GM12878 (cell line): ENCODE measurements around the gene KDM6A. TPM values are rescaled to one million over a fixed set of nuclear protein-coding genes. Genes with fewer than 3 reads are reported as not detected.

Experiments
- ASH2L ChIP-seq: fragments of 300-600, 200-600 bp; sonication (generic); IDR thresholded peaks from 2 replicates; pipeline ENCODE4 v1.6.1; 2017; ENCODE audit warnings: low read depth, mild to moderate bottlenecking, borderline replicate concordance
- CBFB ChIP-seq: IDR thresholded peaks from 2 replicates; pipeline ENCODE4 v1.6.1; 2016; ENCODE audit warnings: antibody characterized with exemption, low read depth
- CREM ChIP-seq: IDR thresholded peaks from 2 replicates; pipeline ENCODE4 v1.6.1; 2014; ENCODE audit warnings: antibody characterized with exemption, low read depth
- GABPA ChIP-seq: IDR thresholded peaks from 2 replicates; pipeline ENCODE4 v1.6.1; 2014; ENCODE audit warnings: antibody characterized with exemption, low read depth, mild to moderate bottlenecking, inconsistent platforms
- IKZF1 ChIP-seq: fragments of 450-650 bp; conservative IDR thresholded peaks from 2 replicates; pipeline ENCODE4 v1.6.1; 2017; ENCODE audit warnings: antibody characterized with exemption, mild to moderate bottlenecking
- NBN ChIP-seq: fragments of 450-650 bp; IDR thresholded peaks from 2 replicates; pipeline ENCODE4 v1.6.1; 2016
- NFXL1 ChIP-seq: fragments of 450-650 bp; IDR thresholded peaks from 2 replicates; pipeline ENCODE4 v1.6.1; 2017; ENCODE audit warnings: antibody characterized with exemption, mild to moderate bottlenecking, borderline replicate concordance
- POLR2AphosphoS2 ChIP-seq: IDR thresholded peaks from 2 replicates; pipeline ENCODE4 v1.6.1; 2011; ENCODE audit warnings: low read depth, mild to moderate bottlenecking, low read length, improper control_type of control experiment, moderate library complexity
- RBBP5 ChIP-seq: fragments of 200-600 bp; sonication (generic); conservative IDR thresholded peaks from 2 replicates; pipeline ENCODE4 v1.6.1; 2016
- RUNX3 ChIP-seq: IDR thresholded peaks from 2 replicates; pipeline ENCODE4 v1.6.1; 2012; ENCODE audit warnings: low read length, inconsistent platforms
- SMC3 ChIP-seq: IDR thresholded peaks from 2 replicates; pipeline ENCODE4 v1.6.1; 2011; ENCODE audit warnings: low read length, improper control_type of control experiment, borderline replicate concordance
- SP1 ChIP-seq: IDR thresholded peaks from one replicate; pipeline ENCODE4 v1.6.1; 2011; ENCODE audit warnings: low read depth, low read length
- TBL1XR1 ChIP-seq: IDR thresholded peaks from 2 replicates; pipeline ENCODE4 v1.6.1; 2012; ENCODE audit warnings: low read depth, low read length, improper control_type of control experiment
- USF2 ChIP-seq: IDR thresholded peaks from 2 replicates; pipeline ENCODE4 v1.6.1; 2011; ENCODE audit warnings: low read depth, low read length, improper control_type of control experiment, borderline replicate concordance
- YBX1 ChIP-seq: fragments of 450-650 bp; IDR thresholded peaks from 2 replicates; pipeline ENCODE4 v1.6.1; 2016; ENCODE audit warnings: antibody characterized with exemption
- ZNF622 ChIP-seq: fragments of 450-650 bp; IDR thresholded peaks from 2 replicates; pipeline ENCODE4 v1.6.1; 2017; ENCODE audit warnings: mild to moderate bottlenecking, inconsistent platforms
- polyA plus RNA-seq, 11 experiments: library from polyadenylated mRNA; depleted of rRNA in 4 of 11; unstranded in 6 of 11; stranded (reverse) in 5 of 11; fragments of >200 nt; fragmentation: Nextera tagmentation in 4 of 11; fragmentation: Illumina TruSeq in 1 of 11; extraction: Ambion mirVana in 4 of 11; extraction: Trizol in 1 of 11; gene quantifications; 1 replicate in 1 of 11; 2 replicates in 10 of 11; pipeline versions ENCODE4 v1.2.1 to v1.2.3, GENCODE V29; 2011 to 2016; ENCODE audit warnings: inconsistent platforms in 2 of 11, missing spikeins in 2 of 11, low read depth in 1 of 11
- total RNA-seq, 4 experiments: library from RNA; depleted of rRNA in 3 of 4; stranded (reverse); fragments of >200 nt in 3 of 4; fragmentation: Illumina TruSeq in 1 of 4; extraction: Trizol in 1 of 4; gene quantifications; 2 replicates each; pipeline versions ENCODE4 v1.2.1 to v1.2.3, GENCODE V29; 2013 to 2021
- TF ChIP-seq, protein P1 (sequence below), 3 experiments: IDR thresholded peaks in 2 of 3; conservative IDR thresholded peaks in 1 of 3; 2 replicates each; pipeline ENCODE4 v1.5.1; 2011; ENCODE audit warnings: low read depth in 3 of 3, low read length in 3 of 3, mild to moderate bottlenecking in 3 of 3, control low read depth in 2 of 3, moderate library complexity in 2 of 3, inconsistent platforms in 1 of 3, mixed read lengths in 1 of 3; ENCODE audit not compliant: control insufficient read depth in 2 of 3, insufficient read depth in 1 of 3; ENCODE audit errors: extremely low read depth in 1 of 3
- TF ChIP-seq, protein P2 (sequence below): fragments of 450-650 bp; IDR thresholded peaks from 2 replicates; pipeline ENCODE4 v1.6.1; 2017; ENCODE audit warnings: mild to moderate bottlenecking, moderate library complexity
- TF ChIP-seq, protein P3 (sequence below): fragments of 450-650 bp; formaldehyde crosslinking; IDR thresholded peaks from 2 replicates; pipeline ENCODE4 v1.4.0; 2020; ENCODE audit warnings: mild to moderate bottlenecking, moderate library complexity

KDM6A gene
- total and polyA plus RNA-seq, 10 of the 15 experiments (the other 5 are each of a cell fraction or from before 2014, with no cell fraction given), result 7.9 to 29.0 (median 20.4) TPM

- TF ChIP-seq, protein P1, sequence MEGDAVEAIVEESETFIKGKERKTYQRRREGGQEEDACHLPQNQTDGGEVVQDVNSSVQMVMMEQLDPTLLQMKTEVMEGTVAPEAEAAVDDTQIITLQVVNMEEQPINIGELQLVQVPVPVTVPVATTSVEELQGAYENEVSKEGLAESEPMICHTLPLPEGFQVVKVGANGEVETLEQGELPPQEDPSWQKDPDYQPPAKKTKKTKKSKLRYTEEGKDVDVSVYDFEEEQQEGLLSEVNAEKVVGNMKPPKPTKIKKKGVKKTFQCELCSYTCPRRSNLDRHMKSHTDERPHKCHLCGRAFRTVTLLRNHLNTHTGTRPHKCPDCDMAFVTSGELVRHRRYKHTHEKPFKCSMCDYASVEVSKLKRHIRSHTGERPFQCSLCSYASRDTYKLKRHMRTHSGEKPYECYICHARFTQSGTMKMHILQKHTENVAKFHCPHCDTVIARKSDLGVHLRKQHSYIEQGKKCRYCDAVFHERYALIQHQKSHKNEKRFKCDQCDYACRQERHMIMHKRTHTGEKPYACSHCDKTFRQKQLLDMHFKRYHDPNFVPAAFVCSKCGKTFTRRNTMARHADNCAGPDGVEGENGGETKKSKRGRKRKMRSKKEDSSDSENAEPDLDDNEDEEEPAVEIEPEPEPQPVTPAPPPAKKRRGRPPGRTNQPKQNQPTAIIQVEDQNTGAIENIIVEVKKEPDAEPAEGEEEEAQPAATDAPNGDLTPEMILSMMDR (IDR thresholded peaks at IDR 0.05 in 2 of 3, conservative IDR thresholded peaks at IDR 0.05 in 1 of 3; ENCODE audit: control insufficient read depth in 2 of 3, extremely low read depth in 1 of 3, insufficient read depth in 1 of 3, low read depth in 3 of 3, low read length in 3 of 3), result no peak
- TF ChIP-seq TBL1XR1, result no peak
- TF ChIP-seq YBX1, result no peak
- TF ChIP-seq SP1, result no peak
- TF ChIP-seq NBN, result no peak
- no peak for TF ChIP-seq ZNF622
- no peak for TF ChIP-seq IKZF1
- 0 out of 2 replicates have a peak, but pooled peaks have one; percentile 23 for TF ChIP-seq RBBP5
- TF ChIP-seq POLR2AphosphoS2, result no peak
- no peak for TF ChIP-seq SMC3
- TF ChIP-seq, protein P2, sequence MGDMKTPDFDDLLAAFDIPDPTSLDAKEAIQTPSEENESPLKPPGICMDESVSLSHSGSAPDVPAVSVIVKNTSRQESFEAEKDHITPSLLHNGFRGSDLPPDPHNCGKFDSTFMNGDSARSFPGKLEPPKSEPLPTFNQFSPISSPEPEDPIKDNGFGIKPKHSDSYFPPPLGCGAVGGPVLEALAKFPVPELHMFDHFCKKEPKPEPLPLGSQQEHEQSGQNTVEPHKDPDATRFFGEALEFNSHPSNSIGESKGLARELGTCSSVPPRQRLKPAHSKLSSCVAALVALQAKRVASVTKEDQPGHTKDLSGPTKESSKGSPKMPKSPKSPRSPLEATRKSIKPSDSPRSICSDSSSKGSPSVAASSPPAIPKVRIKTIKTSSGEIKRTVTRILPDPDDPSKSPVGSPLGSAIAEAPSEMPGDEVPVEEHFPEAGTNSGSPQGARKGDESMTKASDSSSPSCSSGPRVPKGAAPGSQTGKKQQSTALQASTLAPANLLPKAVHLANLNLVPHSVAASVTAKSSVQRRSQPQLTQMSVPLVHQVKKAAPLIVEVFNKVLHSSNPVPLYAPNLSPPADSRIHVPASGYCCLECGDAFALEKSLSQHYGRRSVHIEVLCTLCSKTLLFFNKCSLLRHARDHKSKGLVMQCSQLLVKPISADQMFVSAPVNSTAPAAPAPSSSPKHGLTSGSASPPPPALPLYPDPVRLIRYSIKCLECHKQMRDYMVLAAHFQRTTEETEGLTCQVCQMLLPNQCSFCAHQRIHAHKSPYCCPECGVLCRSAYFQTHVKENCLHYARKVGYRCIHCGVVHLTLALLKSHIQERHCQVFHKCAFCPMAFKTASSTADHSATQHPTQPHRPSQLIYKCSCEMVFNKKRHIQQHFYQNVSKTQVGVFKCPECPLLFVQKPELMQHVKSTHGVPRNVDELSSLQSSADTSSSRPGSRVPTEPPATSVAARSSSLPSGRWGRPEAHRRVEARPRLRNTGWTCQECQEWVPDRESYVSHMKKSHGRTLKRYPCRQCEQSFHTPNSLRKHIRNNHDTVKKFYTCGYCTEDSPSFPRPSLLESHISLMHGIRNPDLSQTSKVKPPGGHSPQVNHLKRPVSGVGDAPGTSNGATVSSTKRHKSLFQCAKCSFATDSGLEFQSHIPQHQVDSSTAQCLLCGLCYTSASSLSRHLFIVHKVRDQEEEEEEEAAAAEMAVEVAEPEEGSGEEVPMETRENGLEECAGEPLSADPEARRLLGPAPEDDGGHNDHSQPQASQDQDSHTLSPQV, result no peak
- TF ChIP-seq RUNX3, result peak; percentile 9; the same call in 1 of the 2 replicates
- no peak for TF ChIP-seq CBFB
- TF ChIP-seq GABPA, result no peak
- TF ChIP-seq NFXL1, result no peak
- TF ChIP-seq ASH2L, result no peak
- TF ChIP-seq, protein P3, sequence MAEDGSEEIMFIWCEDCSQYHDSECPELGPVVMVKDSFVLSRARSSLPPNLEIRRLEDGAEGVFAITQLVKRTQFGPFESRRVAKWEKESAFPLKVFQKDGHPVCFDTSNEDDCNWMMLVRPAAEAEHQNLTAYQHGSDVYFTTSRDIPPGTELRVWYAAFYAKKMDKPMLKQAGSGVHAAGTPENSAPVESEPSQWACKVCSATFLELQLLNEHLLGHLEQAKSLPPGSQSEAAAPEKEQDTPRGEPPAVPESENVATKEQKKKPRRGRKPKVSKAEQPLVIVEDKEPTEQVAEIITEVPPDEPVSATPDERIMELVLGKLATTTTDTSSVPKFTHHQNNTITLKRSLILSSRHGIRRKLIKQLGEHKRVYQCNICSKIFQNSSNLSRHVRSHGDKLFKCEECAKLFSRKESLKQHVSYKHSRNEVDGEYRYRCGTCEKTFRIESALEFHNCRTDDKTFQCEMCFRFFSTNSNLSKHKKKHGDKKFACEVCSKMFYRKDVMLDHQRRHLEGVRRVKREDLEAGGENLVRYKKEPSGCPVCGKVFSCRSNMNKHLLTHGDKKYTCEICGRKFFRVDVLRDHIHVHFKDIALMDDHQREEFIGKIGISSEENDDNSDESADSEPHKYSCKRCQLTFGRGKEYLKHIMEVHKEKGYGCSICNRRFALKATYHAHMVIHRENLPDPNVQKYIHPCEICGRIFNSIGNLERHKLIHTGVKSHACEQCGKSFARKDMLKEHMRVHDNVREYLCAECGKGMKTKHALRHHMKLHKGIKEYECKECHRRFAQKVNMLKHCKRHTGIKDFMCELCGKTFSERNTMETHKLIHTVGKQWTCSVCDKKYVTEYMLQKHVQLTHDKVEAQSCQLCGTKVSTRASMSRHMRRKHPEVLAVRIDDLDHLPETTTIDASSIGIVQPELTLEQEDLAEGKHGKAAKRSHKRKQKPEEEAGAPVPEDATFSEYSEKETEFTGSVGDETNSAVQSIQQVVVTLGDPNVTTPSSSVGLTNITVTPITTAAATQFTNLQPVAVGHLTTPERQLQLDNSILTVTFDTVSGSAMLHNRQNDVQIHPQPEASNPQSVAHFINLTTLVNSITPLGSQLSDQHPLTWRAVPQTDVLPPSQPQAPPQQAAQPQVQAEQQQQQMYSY (CRISPR knock-in tag), result no peak
- no peak for TF ChIP-seq USF2
- TF ChIP-seq CREM, result no peak
- TF ChIP-seq, all 136 proteins: peak for 5
Measured at GRCh38 chrX:44903830-44904530, 31.0 kb downstream of the KDM6A start (continued).
